H1 (cell line): ENCODE measurements around the gene SULT2B1. TPM values are rescaled to one million over a fixed set of nuclear protein-coding genes. Genes with fewer than 3 reads are reported as not detected.

Experiments used
- CTCF ChIA-PET: fragments of 300-600 bp; sonication (Branson Sonifier 250); formaldehyde crosslinking; loops from one replicate; lab custom pipeline; 2021; ENCODE audit not compliant: partially characterized antibody; lab: Charles Lee
- POLR2A ChIA-PET: fragments of 300-600 bp; sonication (Branson Sonifier 250); formaldehyde crosslinking; loops from one replicate; lab custom pipeline; 2021; ENCODE audit warnings: inconsistent platforms; ENCODE audit not compliant: partially characterized antibody; lab: Charles Lee
- DNase-seq, 2 experiments: peaks; one replicate each; pipeline versions ENCODE4 v3.0.0 to v3.0.0-alpha.2; 2010 to 2022; ENCODE audit warnings: low spot score in 2 of 2, low read depth in 1 of 2, mixed read lengths in 1 of 2
- FAIRE-seq: peaks from 2 replicates; lab custom pipeline; 2011; peaks lifted over from hg19 to GRCh38; lab: Jason Lieb, UNC
- H2AFZ ChIP-seq: 2 replicates; pipeline ENCODE4 v1.8.1; 2012; ENCODE audit warnings: low read length, inconsistent platforms
- H2AK5ac ChIP-seq: 2 replicates; pipeline ENCODE4 v1.6.1; 2013; ENCODE audit warnings: low read depth, low read length
- H2BK120ac ChIP-seq: replicated peaks from 2 replicates; pipeline ENCODE3; 2013; ENCODE audit warnings: low read depth, low read length, inconsistent platforms
- H2BK12ac ChIP-seq: 2 replicates; pipeline ENCODE4 v1.6.1; 2013; ENCODE audit warnings: low read depth, low read length
- H2BK15ac ChIP-seq: 2 replicates; pipeline ENCODE4 v1.6.1; 2013; ENCODE audit warnings: low read length
- H2BK20ac ChIP-seq: 2 replicates; pipeline ENCODE4 v1.6.1; 2013; ENCODE audit warnings: low read length
- H2BK5ac ChIP-seq: 2 replicates; pipeline ENCODE4 v1.6.1; 2013; ENCODE audit warnings: low read depth, low read length
- H3K14ac ChIP-seq: 2 replicates; pipeline ENCODE4 v1.6.1; 2013; ENCODE audit warnings: inconsistent platforms; ENCODE audit not compliant: insufficient read length
- H3K18ac ChIP-seq: 2 replicates; pipeline ENCODE4 v1.6.1; 2013; ENCODE audit warnings: low read length; ENCODE audit errors: extremely low read depth
- H3K23ac ChIP-seq: 2 replicates; pipeline ENCODE4 v1.6.1; 2013; ENCODE audit warnings: inconsistent platforms; ENCODE audit not compliant: insufficient read length
- H3K23me2 ChIP-seq: 2 replicates; pipeline ENCODE4 v1.6.1; 2013; ENCODE audit warnings: low read depth, low read length
- H3K27ac ChIP-seq: 2 replicates; pipeline ENCODE4 v1.6.1; 2011; ENCODE audit warnings: low read depth, low read length, inconsistent platforms
- H3K27me3 ChIP-seq, 4 experiments: replicated peaks in 1 of 4; 1 replicate in 1 of 4; 2 replicates in 3 of 4; pipeline versions ENCODE4 v1.6.1 to v1.8.1; 2011 to 2013; ENCODE audit warnings: low read length in 3 of 4, mild to moderate bottlenecking in 3 of 4, inconsistent platforms in 2 of 4, mixed read lengths in 2 of 4, moderate library complexity in 1 of 4; ENCODE audit not compliant: control insufficient read depth in 3 of 4, insufficient read depth in 3 of 4; ENCODE audit errors: extremely low read depth in 1 of 4
- H3K36me3 ChIP-seq, 4 experiments: 2 replicates each; pipeline versions ENCODE4 v1.6.1 to v1.8.1; 2011 to 2013; ENCODE audit warnings: mild to moderate bottlenecking in 4 of 4, low read length in 3 of 4, moderate library complexity in 2 of 4, control low read depth in 1 of 4, inconsistent platforms in 1 of 4; ENCODE audit not compliant: insufficient read depth in 4 of 4, control insufficient read depth in 2 of 4
- H3K4ac ChIP-seq: replicated peaks from 2 replicates; pipeline ENCODE3; 2013; ENCODE audit warnings: low read length, low read depth, mixed read lengths, inconsistent platforms; ENCODE audit not compliant: insufficient read length
- H3K4me1 ChIP-seq, 4 experiments: replicated peaks in 1 of 4; 1 replicate in 1 of 4; 2 replicates in 3 of 4; pipeline versions ENCODE4 v1.6.1 to v1.8.1; 2011 to 2013; ENCODE audit warnings: low read length in 3 of 4, inconsistent platforms in 2 of 4, mixed read lengths in 1 of 4; ENCODE audit not compliant: insufficient read depth in 4 of 4, control insufficient read depth in 3 of 4
- H3K4me2 ChIP-seq, 2 experiments: 2 replicates each; pipeline versions ENCODE4 v1.6.1 to v1.8.1; 2011 to 2013; ENCODE audit warnings: low read depth in 2 of 2, low read length in 2 of 2, control low read depth in 1 of 2, inconsistent platforms in 1 of 2, mild to moderate bottlenecking in 1 of 2; ENCODE audit not compliant: insufficient read depth in 1 of 2
- H3K4me3 ChIP-seq, 4 experiments: fragments of 200-600, 300-600 bp in 1 of 4; sonication (generic), shearing (Covaris generic), sonication (Bioruptor Twin) in 1 of 4; 2 replicates each; pipeline versions ENCODE4 v1.5.1 to v1.8.1; 2011 to 2016; ENCODE audit warnings: low read length in 4 of 4, low read depth in 3 of 4, control low read depth in 2 of 4, inconsistent platforms in 2 of 4, mild to moderate bottlenecking in 2 of 4, mixed read lengths in 1 of 4, moderate library complexity in 1 of 4; ENCODE audit not compliant: insufficient read depth in 2 of 4; ENCODE audit errors: extremely low read depth in 1 of 4
- H3K56ac ChIP-seq: replicated peaks from 2 replicates; pipeline ENCODE3; 2013; ENCODE audit warnings: low read depth, mild to moderate bottlenecking, mixed read lengths, low read length, inconsistent platforms; ENCODE audit not compliant: insufficient read length
- H3K79me1 ChIP-seq: 2 replicates; pipeline ENCODE4 v1.6.1; 2013; ENCODE audit warnings: low read depth, low read length, control low read depth
- H3K79me2 ChIP-seq, 2 experiments: 2 replicates each; pipeline versions ENCODE4 v1.6.1 to v1.8.1; 2012 to 2013; ENCODE audit warnings: low read length in 2 of 2, mild to moderate bottlenecking in 2 of 2, inconsistent platforms in 1 of 2; ENCODE audit not compliant: insufficient read depth in 2 of 2, control insufficient read depth in 1 of 2
- H3K9ac ChIP-seq, 4 experiments: replicated peaks in 1 of 4; 1 replicate in 1 of 4; 2 replicates in 3 of 4; pipeline versions ENCODE4 v1.6.1 to v1.8.1; 2011 to 2013; ENCODE audit warnings: low read depth in 3 of 4, low read length in 3 of 4, control low read depth in 2 of 4, mild to moderate bottlenecking in 2 of 4, moderate library complexity in 2 of 4, inconsistent platforms in 1 of 4; ENCODE audit errors: extremely low read depth in 1 of 4
- H3K9me3 ChIP-seq, 2 experiments: 2 replicates each; pipeline versions ENCODE4 v1.6.1 to v1.8.1; 2012 to 2013; ENCODE audit warnings: mild to moderate bottlenecking in 2 of 2, moderate library complexity in 2 of 2, control low read depth in 1 of 2, inconsistent platforms in 1 of 2, low read depth in 1 of 2, low read length in 1 of 2, mixed read lengths in 1 of 2; ENCODE audit not compliant: insufficient read depth in 2 of 2
- H4K20me1 ChIP-seq, 2 experiments: replicated peaks in 1 of 2; 2 replicates each; pipeline versions ENCODE3 to v1.8.1; 2011 to 2013; ENCODE audit warnings: inconsistent platforms in 2 of 2, low read length in 2 of 2, mild to moderate bottlenecking in 1 of 2; ENCODE audit not compliant: insufficient read depth in 2 of 2, control insufficient read depth in 1 of 2
- H4K5ac ChIP-seq: 2 replicates; pipeline ENCODE4 v1.6.1; 2013; ENCODE audit warnings: low read length, low read depth, mixed read lengths, inconsistent platforms; ENCODE audit not compliant: insufficient read length
- H4K8ac ChIP-seq: 2 replicates; pipeline ENCODE4 v1.8.0; 2013; ENCODE audit warnings: mild to moderate bottlenecking, moderate library complexity, low read length, inconsistent platforms; ENCODE audit not compliant: insufficient read depth; ENCODE audit errors: extremely low read depth
- H4K91ac ChIP-seq: replicated peaks from 2 replicates; pipeline ENCODE3; 2013; ENCODE audit warnings: low read length, mixed read lengths, inconsistent platforms; ENCODE audit not compliant: insufficient read length
- ATF3 ChIP-seq: IDR thresholded peaks from 2 replicates; pipeline ENCODE4 v1.6.1; 2011; ENCODE audit warnings: low read depth, mild to moderate bottlenecking, low read length; ENCODE audit not compliant: insufficient read depth
- BACH1 ChIP-seq: IDR thresholded peaks from 2 replicates; pipeline ENCODE4 v1.6.1; 2012; ENCODE audit warnings: low read length, improper control_type of control experiment
- CHD1 ChIP-seq: IDR thresholded peaks from 2 replicates; pipeline ENCODE4 v1.6.1; 2012; ENCODE audit warnings: low read depth, low read length, improper control_type of control experiment
- CTBP2 ChIP-seq: IDR thresholded peaks from 2 replicates; pipeline ENCODE4 v1.7.0; 2011; ENCODE audit warnings: borderline replicate concordance, mild to moderate bottlenecking, moderate library complexity, mixed read lengths, low read length; ENCODE audit not compliant: insufficient read depth, insufficient read length
- EZH2 ChIP-seq: fragments of 200-600 bp; sonication (generic); IDR thresholded peaks from 2 replicates; pipeline ENCODE4 v1.7.1; 2012; ENCODE audit warnings: low read depth, mild to moderate bottlenecking, moderate library complexity, low read length, inconsistent platforms; ENCODE audit not compliant: severe bottlenecking
- KDM4A ChIP-seq: IDR thresholded peaks from one replicate; pipeline ENCODE4 v1.7.1; 2012; ENCODE audit warnings: low read depth, mild to moderate bottlenecking, moderate library complexity, low read length, inconsistent platforms; ENCODE audit not compliant: severe bottlenecking
- RBBP5 ChIP-seq: IDR thresholded peaks from 2 replicates; pipeline ENCODE4 v1.7.1; 2012; ENCODE audit warnings: low read depth, mild to moderate bottlenecking, inconsistent platforms, low read length, moderate library complexity, borderline replicate concordance
- RXRA ChIP-seq: IDR thresholded peaks from 2 replicates; pipeline ENCODE4 v1.6.1; 2011; ENCODE audit warnings: low read depth, mild to moderate bottlenecking, low read length, moderate library complexity; ENCODE audit not compliant: insufficient read depth
- SIN3A ChIP-seq, 2 experiments: IDR thresholded peaks in 1 of 2; conservative IDR thresholded peaks in 1 of 2; 2 replicates each; pipeline ENCODE4 v1.6.1; 2011 to 2012; ENCODE audit warnings: low read length in 2 of 2, improper control_type of control experiment in 1 of 2, low read depth in 1 of 2, mild to moderate bottlenecking in 1 of 2
- SUZ12 ChIP-seq: fragments of 200-600 bp; sonication (generic); IDR thresholded peaks from 2 replicates; pipeline ENCODE4 v1.6.1; 2012; ENCODE audit warnings: mild to moderate bottlenecking, inconsistent platforms, low read length, moderate library complexity, mixed read lengths
- TCF12 ChIP-seq: IDR thresholded peaks from 2 replicates; pipeline ENCODE4 v1.6.1; 2011; ENCODE audit warnings: low read depth, mild to moderate bottlenecking, low read length
- WGBS, 2 experiments: shearing (Covaris generic) in 1 of 2; methylation state at CpG; one replicate each; pipeline versions ENCODE4 v1.1.6 to v1.1.7; 2013 to 2015; ENCODE audit warnings: low lambda C conversion rate in 2 of 2, mixed read lengths in 2 of 2, inconsistent platforms in 1 of 2, low coverage in 1 of 2, missing lambda C conversion rate in 1 of 2; ENCODE audit not compliant: insufficient replicate concordance in 2 of 2, insufficient coverage in 1 of 2, insufficient read length in 1 of 2; ENCODE audit errors: extremely low coverage in 1 of 2, missing lambda C conversion rate in 1 of 2; 5-methylcytosine and 5-hydroxymethylcytosine counted together
- polyA plus RNA-seq, 7 experiments: library from polyadenylated mRNA; depleted of rRNA in 3 of 7; stranded (reverse) in 5 of 7; unstranded in 2 of 7; fragments of >200 nt in 5 of 7; fragments of 200-250 nt in 2 of 7; gene quantifications; 1 replicate in 5 of 7; 2 replicates in 1 of 7; 4 replicates in 1 of 7; pipeline versions ENCODE4 v1.2.1 to v1.2.3, GENCODE V29; 2011 to 2013; ENCODE audit warnings: missing spikeins in 2 of 7, mixed read lengths in 2 of 7
- total RNA-seq: library from RNA; stranded (reverse); fragmentation: NEBNext Ultra II Directional; extraction: Animal tissue kit (Norgen Biotek cat#: 25700); gene quantifications from 2 replicates; pipeline ENCODE4 v1.2.1, GENCODE V29; 2021

Gene SULT2B1
- total and polyA plus RNA-seq, 2 of the 8 experiments (the other 6 are each of a cell fraction or from before 2014, with no cell fraction given), result 1.5 to 2.6 TPM

DNA sequence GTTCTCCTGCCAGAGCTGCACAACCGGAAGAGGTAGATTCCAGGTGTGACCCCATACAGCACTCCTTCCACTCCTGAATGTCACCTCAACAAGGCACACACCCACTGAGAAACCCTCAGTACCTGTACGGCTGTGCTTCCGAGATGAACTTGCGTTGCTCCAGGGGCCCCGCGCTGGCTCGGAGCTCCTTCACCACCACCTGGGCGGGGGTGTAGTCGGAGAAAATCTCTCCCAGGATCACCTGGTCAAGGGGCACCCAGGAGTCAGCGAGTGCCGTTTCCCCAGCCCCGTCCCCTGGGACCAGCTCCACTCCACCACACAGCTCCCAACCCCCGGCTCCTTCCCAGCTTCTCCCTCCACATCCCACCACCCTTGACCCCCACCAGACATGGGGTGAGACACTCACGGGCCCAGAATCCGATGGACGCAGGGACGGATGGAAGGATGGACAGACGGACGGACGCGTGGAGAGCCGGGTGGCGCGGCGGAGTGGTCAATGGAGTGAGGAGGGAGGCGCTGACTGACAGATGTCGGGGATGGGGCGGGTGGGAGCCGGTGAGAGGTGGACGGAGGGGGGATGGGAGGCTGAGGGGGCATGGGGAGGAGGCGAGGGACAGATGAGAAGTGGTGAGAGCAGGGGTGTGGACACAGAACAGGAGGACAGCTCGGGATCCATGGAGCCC is 43.1 kb upstream of the SULT2B1 start:
- H2BK20ac ChIP-seq, result no peak overlapping the region
- TF ChIP-seq RBBP5, result no peak
- no peak for TF ChIP-seq KDM4A
- TF ChIP-seq RXRA, result no peak
- TF ChIP-seq TCF12, result no peak
- no peak for TF ChIP-seq BACH1
- TF ChIP-seq SIN3A (conservative IDR thresholded peaks at IDR 0.05 in 1 of 2, IDR thresholded peaks at IDR 0.05 in 1 of 2; ENCODE audit: low read depth in 1 of 2, low read length in 2 of 2), result no peak
- TF ChIP-seq SUZ12, result no peak
- TF ChIP-seq CHD1, result no peak
- TF ChIP-seq EZH2, result no peak
- TF ChIP-seq CTBP2, result no peak
- no peak for TF ChIP-seq ATF3
- TF ChIP-seq, all 59 proteins: peak for 0
- Histone ChIP-seq H3K4ac (no peak overlapping the region), H3K79me2 (no peaks in the 10 kb centered on the region), H3K14ac (no peak overlapping the region), H4K91ac (no peak overlapping the region), H3K4me2 (peak overlapping the region in 1 of 2 experiments; percentile 91; a peak in 1 of 4 replicates), H2AFZ (no peak overlapping the region), H3K27me3 (peaks cover 0 to 12% (median 9%) of the 10 kb centered on the region in 4 experiments; a peak in 4 of 7 replicates), H2BK5ac (no peak overlapping the region), H3K27ac (no peak overlapping the region), H3K23me2 (peaks cover 25% of the 10 kb centered on the region), H3K4me1 (peaks cover 0 to 16% (median 7%) of the 10 kb centered on the region in 4 experiments; a peak in 5 of 7 replicates), H2BK12ac (no peak overlapping the region), H2BK15ac (no peak overlapping the region), H3K4me3 (no peak overlapping the region), H3K56ac (no peak overlapping the region), H4K5ac (no peak overlapping the region), H3K23ac (no peak overlapping the region), H4K20me1 (peaks cover 0 to 5% of the 10 kb centered on the region in 2 experiments), H2BK120ac (no peak overlapping the region), H3K9me3 (no peaks in the 10 kb centered on the region), H3K18ac (no peak overlapping the region), H2AK5ac (0 out of 2 replicates have a peak overlapping the region, but pooled peaks have one; percentile 53), H4K8ac (peak overlapping the region; percentile 82; the same call in 1 of the 2 replicates), H3K36me3 (no peaks in the 10 kb centered on the region), H3K79me1 (no peaks in the 10 kb centered on the region), H3K9ac (no peak overlapping the region)
- FAIRE-seq (no peak), DNase-seq (no peak)
- CTCF ChIA-PET, result interaction anchor here (0.5 to 9.6 kb wide), 14 partner anchors 9 to 279 kb away, joined by 3 to 353 read pairs (median 4); partner anchors contain the start of gene SPACA4
- WGBS, 2 experiments, result 94% methylated on average over 26 of the region's 32 CpGs; no CpG with 5 or more reads in 1 of the 2 experiments
- POLR2A ChIA-PET, result interaction anchor here (0.7 to 9.5 kb wide), 10 partner anchors 15 to 123 kb away, joined by 3 to 59 read pairs (median 4); partner anchors contain the start of gene FAM83E
